NCI-H748 treated with DMSO at 0.1 percent for 48 hours (cell line): ENCODE measurements around the gene RABEPK.
"Not testable (repeated sequence)": the region's sequence is repeated elsewhere in the genome, so short reads cannot be mapped to it uniquely, and the experiment has no call there.

Experiments
- DNase-seq: peaks from one replicate; lab custom pipeline; 2025; lab: John Stamatoyannopoulos, UW

The RABEPK gene, protein sequence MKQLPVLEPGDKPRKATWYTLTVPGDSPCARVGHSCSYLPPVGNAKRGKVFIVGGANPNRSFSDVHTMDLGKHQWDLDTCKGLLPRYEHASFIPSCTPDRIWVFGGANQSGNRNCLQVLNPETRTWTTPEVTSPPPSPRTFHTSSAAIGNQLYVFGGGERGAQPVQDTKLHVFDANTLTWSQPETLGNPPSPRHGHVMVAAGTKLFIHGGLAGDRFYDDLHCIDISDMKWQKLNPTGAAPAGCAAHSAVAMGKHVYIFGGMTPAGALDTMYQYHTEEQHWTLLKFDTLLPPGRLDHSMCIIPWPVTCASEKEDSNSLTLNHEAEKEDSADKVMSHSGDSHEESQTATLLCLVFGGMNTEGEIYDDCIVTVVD

DNA sequence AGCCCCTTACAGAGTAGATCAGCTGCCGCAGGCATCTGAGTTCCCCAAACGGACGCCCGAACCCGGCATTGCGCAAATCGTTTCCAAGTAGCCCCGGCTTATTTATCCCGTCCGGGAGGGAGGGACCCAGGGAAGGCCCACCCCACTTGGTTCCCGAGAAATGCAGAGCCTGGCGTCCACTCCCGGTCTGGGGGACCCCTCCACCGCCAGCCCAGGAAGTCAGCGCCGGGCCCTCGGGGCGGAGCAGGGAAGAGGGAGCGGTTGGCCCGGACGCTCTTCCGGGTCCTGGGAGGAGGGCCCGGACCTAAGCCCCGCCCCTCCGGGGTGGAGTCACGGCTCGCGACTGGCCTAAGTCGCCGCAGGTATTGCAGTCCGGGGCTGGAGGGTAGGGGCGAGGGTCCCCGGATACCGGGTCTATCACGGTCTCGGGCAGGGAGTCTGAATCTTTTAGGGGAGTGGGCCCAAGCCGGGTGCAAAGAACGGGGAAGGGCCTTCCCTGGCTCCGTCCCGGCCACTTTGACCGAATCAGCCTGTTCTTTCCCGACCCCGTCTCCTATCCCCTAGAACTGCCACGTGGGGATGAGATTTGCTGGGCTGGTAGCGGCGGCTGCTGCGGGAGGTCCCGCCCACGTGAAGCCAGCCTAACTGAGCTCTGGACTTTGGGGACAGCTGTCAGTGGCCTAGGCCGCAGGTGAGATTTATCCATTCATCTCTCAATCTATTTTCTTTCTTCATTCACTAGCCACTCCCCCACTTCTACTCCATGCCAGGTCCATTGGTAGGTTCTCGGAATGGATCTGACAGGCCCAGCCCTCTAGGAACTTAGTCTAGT lies at the start of gene RABEPK:
TSS of gene RABEPK (plus strand) at position 327 of the 832 bp plus-strand sequence. CDS start 2,472 bp downstream, outside the sequence.
- DNase-seq: peak; percentile 80

DNA sequence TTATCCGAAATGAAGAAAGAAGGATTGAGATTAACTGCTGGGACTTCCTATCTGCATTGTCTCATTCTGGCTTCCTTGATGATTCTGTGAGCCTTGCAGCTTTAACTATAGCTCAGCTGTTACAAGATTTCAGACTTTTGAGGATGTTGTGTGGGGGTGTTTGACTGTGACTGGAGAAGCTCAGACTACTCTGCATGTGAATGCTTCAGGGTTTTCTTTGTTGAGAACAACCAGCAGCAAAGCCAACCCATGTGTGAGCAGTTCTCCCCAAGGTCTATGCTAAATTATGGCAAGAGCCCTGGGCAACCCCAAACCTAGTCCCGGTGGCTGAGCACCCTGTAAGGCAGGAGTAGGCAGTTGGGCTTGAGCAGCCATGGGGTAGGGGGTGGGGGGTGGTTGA lies 48.6 kb upstream of the RABEPK start:
- DNase-seq: no peak

DNA sequence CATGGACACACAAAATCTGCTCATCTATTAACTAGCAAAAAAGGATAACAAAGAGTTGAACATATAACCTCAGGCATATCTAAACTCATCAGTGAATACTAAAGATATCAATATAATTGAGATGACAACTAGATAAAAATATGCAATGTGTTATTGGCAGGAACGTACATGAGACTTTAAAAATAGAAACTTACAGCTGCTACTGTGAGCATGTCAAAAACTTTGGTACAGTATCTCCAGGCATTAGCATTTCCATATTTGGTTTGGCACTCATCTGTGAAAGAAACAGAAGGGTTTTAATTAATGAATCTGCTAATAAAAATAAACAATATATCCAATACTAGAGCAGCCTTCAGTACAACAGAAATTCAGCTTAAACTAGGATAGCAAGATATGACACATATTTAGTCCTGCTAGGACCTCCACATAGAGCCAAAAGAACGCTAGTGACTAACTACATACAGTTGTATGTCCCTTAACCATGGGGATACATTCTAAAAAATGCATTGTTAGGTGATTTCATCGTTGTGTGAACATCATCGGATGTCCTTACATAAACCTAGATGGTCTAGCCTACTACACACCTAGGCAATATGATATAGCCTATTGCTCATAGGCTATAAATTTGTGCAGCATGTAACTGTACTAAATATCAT lies 46.5 kb upstream of the RABEPK start:
- no peak for DNase-seq

DNA sequence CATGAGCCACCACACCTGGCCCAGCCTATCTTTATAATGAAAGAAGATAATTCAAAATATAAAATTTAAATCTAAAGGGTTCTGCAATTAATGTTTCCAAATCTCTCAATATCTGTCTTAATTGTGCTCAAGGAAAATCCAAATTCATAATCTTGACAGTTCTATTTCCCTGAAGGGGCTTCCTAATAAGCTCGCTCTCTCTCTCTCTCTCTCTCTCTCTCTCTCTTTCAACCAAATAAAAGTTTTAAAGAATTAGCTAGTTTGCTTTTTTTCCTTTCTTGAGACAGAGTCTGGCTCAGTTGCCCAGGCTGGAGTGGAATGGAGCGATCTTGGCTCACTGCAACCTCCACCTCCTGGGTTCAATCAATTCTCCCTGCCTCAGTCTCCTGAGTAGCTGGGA lies 43.8 kb upstream of the RABEPK start:
- DNase-seq: no peak

- DNase-seq: no peak
Measured at GRCh38 chr9:125160750-125161149, 39.6 kb upstream of the RABEPK start.

DNA sequence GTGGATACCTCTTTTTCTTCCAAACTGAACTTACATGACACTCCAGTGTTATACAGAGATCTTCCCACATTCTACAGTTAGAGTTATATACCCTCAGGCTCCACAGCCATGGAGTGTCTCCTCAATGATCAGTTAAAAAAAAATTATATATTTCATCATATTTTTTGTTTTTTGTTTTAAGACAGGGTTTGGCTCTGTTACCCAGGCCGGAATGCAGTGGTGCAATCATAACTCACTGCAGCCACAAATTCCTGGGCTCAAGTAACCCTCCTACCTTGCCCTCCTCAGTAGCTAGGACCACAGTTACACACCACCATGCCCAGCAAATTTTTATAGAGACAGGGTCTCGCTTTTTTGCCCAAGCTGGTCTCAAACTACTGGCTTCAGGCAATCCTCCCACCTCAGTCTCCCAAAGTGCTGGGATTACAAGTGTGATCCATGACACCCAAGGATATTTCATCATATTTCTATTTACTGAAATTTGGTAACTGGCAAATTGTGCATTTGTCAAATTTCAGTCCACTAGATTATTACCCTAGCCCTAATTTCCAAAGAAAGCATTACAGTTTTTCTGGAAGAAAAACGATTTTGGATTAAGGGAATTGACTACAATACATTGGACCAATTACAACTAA lies 38.9 kb upstream of the RABEPK start:
- no peak for DNase-seq

DNA sequence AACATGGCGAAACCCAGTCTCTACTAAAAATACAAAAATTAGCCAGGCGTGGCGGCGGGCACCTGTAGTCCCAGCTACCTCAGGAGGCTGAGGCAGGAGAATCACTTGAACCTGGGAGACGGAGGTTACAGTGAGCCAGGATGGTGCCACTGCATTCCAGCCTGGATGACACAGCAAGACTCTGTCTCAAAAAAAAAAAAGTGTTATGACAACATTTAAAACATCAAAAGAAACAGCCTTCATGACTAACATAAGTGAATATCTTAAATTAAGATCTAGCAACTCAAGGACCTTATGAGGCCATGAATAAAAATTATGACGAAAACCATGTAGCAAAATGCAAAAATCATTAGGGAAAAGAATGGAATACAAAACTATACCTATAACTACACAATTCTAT lies 37.5 kb upstream of the RABEPK start:
- not testable (repeated sequence) for DNase-seq

- no peak for DNase-seq
Measured at GRCh38 chr9:125166762-125167161, 33.6 kb upstream of the RABEPK start.

GRCh38 chr9:125169895-125170294 lies 30.4 kb upstream of the RABEPK start:
- DNase-seq: no peak

DNA sequence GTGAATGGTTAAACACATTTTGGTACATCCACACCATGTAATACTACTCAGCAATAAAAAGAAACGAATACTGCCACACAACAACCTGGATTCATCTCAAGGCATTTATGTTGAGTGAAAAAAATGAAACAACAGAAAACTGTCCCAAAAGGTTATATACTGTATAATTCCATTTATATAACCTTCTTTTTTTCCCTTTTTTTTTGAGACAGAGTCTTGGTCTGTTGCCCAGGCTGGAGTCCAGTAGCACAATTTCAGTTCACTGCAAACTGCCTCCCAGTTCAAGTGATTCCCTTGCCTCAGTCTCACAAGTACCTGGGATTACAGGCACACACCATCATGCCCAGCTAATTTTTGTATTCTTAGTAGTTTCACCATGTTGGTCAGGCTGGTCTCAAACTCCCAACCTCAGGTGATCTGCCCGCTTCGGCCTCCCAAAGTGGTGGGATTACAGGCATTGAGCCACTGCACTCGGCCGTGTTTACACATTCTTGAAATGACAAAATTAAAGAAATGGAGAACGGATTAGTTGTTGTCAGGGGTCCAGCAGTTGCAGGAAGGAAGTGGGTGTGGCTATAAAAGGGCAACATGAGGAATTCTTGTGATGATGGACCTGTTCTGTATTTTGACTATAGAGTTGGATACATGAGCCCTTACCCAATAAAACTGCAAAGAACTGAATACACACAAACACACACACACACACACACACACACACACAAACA lies 28.1 kb upstream of the RABEPK start:
- no peak for DNase-seq

DNA sequence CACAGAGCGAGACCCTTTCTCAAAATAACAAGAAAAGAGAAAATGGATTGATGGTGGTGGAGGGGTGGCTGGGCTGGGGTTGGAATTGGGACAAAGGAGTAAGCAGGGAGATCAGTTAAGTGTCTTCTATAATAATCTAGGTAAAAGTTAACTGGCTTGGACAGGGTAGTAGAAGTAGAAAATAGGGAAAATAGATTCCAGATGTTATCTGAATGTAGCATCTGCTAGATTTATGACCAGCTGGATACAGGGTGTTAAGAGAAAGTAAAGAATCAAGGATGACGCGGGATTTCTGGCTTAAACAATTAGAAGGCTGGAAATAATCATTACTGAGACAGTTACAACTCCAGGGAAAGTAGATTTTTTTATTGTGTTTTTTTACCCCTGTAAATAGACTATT lies 23.7 kb upstream of the RABEPK start:
- no peak for DNase-seq

DNA sequence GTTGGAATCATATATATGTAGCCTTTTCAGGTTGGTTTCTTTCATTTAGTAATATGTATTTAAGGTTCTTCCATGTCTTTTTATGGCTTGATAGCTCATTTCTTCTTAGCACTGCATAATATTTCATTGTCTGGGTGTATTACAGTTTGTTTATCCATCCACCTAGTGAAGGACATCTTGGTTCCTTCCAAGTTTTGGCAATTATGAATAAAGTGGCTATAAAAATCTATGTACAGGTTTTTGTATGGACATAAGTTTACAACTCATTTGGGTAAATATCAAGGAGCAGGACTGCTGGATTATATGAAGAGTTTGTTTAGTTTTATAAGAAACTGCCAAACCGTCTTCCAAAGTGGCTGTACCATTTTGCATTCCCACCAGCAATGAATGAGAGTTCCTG lies 22.5 kb upstream of the RABEPK start:
- DNase-seq: no peak

DNA sequence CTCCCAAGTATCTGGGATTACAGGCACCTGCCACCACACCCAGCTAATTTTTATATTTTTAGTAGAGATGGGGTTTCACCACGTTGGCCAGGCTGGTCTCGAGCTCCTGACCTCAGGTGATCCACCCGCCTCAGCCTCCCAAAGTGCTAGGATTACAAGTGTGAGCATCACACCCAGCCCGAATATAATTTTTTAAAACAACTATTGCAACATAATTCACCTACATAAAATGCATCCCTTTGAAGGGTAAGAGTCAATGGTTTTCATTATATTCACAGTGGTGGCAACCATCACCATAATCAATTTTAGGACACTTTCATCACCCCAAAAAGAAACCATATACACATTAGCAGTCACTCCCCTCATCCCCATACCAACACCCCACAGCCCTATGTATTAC lies 20.6 kb upstream of the RABEPK start:
- not testable (repeated sequence) for DNase-seq

DNA sequence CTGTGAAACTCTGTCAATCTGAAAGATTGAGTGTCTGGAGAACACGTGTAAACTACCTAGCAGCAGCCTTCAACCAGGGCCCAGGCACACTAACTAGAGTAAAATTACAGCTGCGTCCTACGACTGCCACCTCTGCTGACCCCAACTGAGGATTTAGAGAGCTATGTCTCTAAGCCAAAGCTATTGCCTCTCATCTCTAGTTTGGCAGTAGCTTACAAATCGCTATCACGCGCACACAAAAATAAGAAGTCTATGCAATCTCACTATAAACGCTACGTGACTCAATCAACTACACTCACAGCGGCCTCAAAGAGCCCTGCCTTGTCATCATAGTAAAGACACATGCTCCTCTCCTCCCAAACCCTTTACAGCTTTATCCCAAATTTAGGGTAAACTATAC lies 19.5 kb upstream of the RABEPK start:
- no peak for DNase-seq

- not testable (repeated sequence) for DNase-seq
Measured at GRCh38 chr9:125181756-125182155, 18.6 kb upstream of the RABEPK start.

GRCh38 chr9:125183054-125183453 lies 17.3 kb upstream of the RABEPK start:
- DNase-seq: no peak

DNA sequence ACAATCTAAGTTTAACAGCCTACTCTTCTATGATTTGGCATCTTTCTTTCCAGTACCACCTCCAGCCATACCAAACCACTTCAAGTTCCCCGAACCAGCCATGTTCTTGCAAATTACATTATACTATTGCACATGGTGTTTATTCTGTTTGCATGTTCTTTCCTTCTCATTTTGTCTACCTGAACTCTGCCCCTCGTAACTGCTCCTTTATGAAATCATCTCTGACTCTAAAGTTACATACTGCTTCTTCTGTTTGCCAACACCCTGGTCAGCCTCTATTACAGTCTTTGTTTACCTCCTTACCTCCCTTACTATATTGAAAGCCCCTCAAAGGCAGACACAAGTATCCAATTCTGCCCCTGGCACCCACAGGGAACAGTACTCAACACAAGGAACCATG lies 16.8 kb upstream of the RABEPK start:
- DNase-seq: no peak

GRCh38 chr9:125189011-125189360 lies 11.4 kb upstream of the RABEPK start:
- no peak for DNase-seq

- DNase-seq: peak; percentile 86
Measured at GRCh38 chr9:125189361-125190289, 10.7 kb upstream of the RABEPK start, which contains the start of gene PPP6C. TSS of gene PPP6C (minus strand) at chr9:125189803. CDS start at chr9:125189718, 85 bp downstream.

DNA sequence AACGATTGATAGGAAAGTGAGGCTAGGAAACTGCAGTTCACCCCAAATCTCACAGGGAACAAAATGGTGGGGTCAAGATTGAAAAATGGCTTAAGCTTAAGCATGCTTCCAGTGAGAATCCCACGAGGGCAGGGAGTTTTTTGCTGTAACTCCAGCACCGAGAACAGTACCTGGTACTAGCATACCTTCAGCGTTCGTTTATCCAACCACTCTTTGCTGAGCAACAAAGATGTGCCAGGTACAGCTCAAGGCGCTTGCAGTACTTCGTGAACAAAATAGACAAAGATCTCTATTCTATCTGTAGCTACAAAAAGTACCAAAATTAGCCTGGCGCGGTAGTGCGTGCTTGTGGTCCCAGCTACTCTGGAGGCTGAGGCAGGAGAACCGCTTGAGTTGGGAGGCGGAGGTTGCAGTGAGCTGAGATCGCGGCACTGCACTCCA lies 10.0 kb upstream of the RABEPK start:
- DNase-seq: no peak
